Body of pancreas (tissue), 4 donors: ENCODE measurements around the gene LIX1L.

Experiments
- CTCF ChIP-seq, 7 experiments: fragments of 450-650 bp in 4 of 7; fragments of 200-600 bp in 3 of 7; sonication (generic) in 3 of 7; IDR thresholded peaks; one replicate each; pipeline ENCODE4 v1.5.1; 2016 to 2019; ENCODE audit warnings: antibody characterized with exemption in 7 of 7
- POLR2A ChIP-seq, 3 donors: fragments of 450-650 bp; IDR thresholded peaks; one replicate each; pipeline ENCODE4 v1.6.1; 2016; ENCODE audit warnings: antibody characterized with exemption in 3 of 3, mild to moderate bottlenecking in 2 of 3

- TF ChIP-seq CTCF (IDR thresholded peaks at IDR 0.05) = no peak
- no peak for TF ChIP-seq POLR2A (IDR thresholded peaks at IDR 0.05)
Measured at GRCh38 chr1:145927916-145928643, 29.7 kb downstream of the LIX1L start.
